Gastrocnemius medialis (tissue), 4 donors: ENCODE results near the gene B3GNT4. TPM values are rescaled to one million over a fixed set of nuclear protein-coding genes. Genes with fewer than 3 reads are reported as not detected.

Experiments
- ATAC-seq, 2 donors: fragments of 150-250 bp; one replicate each; pipeline ENCODE4 v1.9.1; 2016
- DNase-seq, 2 donors: peaks; one replicate each; pipeline ENCODE4 v3.0.0-alpha.2; 2019
- H3K27ac ChIP-seq, 4 donors: fragments of 200-600 bp; sonication (generic); 1 replicate in 1 of 4; 2 replicates in 3 of 4; pipeline ENCODE4 v1.5.1; 2016 to 2018; ENCODE audit warnings: mild to moderate bottlenecking in 2 of 4, moderate library complexity in 1 of 4
- H3K27me3 ChIP-seq, 3 donors: fragments of 200-600 bp; sonication (generic) in 2 of 3; 1 replicate in 1 of 3; 2 replicates in 2 of 3; pipeline versions ENCODE4 v1.5.1 to v1.6.0; 2016 to 2019; ENCODE audit warnings: mild to moderate bottlenecking in 1 of 3, moderate library complexity in 1 of 3
- H3K36me3 ChIP-seq, 2 donors: fragments of 200-600 bp; sonication (generic) in 1 of 2; one replicate each; pipeline ENCODE4 v1.5.1; 2017 to 2018
- H3K4me1 ChIP-seq, 2 donors: fragments of 200-600 bp; sonication (generic) in 1 of 2; one replicate each; pipeline ENCODE4 v1.5.1; 2016 to 2017; ENCODE audit warnings: mild to moderate bottlenecking in 2 of 2
- H3K4me3 ChIP-seq, 4 donors: fragments of 200-600 bp; sonication (generic) in 3 of 4; 1 replicate in 1 of 4; 2 replicates in 3 of 4; pipeline ENCODE4 v1.5.1; 2016 to 2019; ENCODE audit warnings: mild to moderate bottlenecking in 2 of 4
- H3K9me3 ChIP-seq, 3 donors: fragments of 200-600 bp; sonication (generic) in 2 of 3; 1 replicate in 1 of 3; 2 replicates in 2 of 3; pipeline ENCODE4 v1.5.1; 2016 to 2019
- CTCF ChIP-seq, 5 experiments: fragments of 450-650 bp in 3 of 5; fragments of 200-600 bp in 2 of 5; sonication (generic) in 2 of 5; IDR thresholded peaks in 4 of 5; conservative IDR thresholded peaks in 1 of 5; 1 replicate in 4 of 5; 2 replicates in 1 of 5; pipeline ENCODE4 v1.5.1; 2016 to 2019; ENCODE audit warnings: antibody characterized with exemption in 5 of 5, mild to moderate bottlenecking in 3 of 5, moderate library complexity in 3 of 5
- POLR2A ChIP-seq, 2 donors: fragments of 450-650 bp; IDR thresholded peaks; one replicate each; pipeline ENCODE4 v1.6.1; 2017; ENCODE audit warnings: antibody characterized with exemption in 2 of 2, mild to moderate bottlenecking in 2 of 2, moderate library complexity in 2 of 2
- in situ Hi-C, 4 donors: fragments of 200-750 bp; cut with MboI; loops; one replicate each; pipeline versions ENCODE4 v1.15.0 to v1.8.0; 2017; ENCODE audit warnings: low sequenced_read_pairs in 4 of 4
- intact Hi-C: fragments of 100-400 bp; cut with DNase I; formaldehyde crosslinking; loops from one replicate; pipeline ENCODE4 v1.15.1; 2023; ENCODE audit warnings: low total_unique reads
- total RNA-seq, 4 donors: library from RNA; depleted of rRNA; stranded (reverse); fragments of >200 nt; gene quantifications; one replicate each; pipeline versions ENCODE4 v1.1.0 to v1.2.3, GENCODE V29; 2016

The B3GNT4 gene
- total RNA-seq, 4 donors from 2014 or later, result not detected

- in situ Hi-C loops (no loop called here), intact Hi-C loops (no loop called here)
- H3K27me3 ChIP-seq, result no peaks in the 10 kb centered on the region
- no peaks in the 10 kb centered on the region for H3K4me1 ChIP-seq
- ATAC-seq (no peak), DNase-seq (no peak)
- no peak overlapping the region for H3K27ac ChIP-seq
- H3K9me3 ChIP-seq, result no peaks in the 10 kb centered on the region
- no peaks in the 10 kb centered on the region for H3K36me3 ChIP-seq
- TF ChIP-seq POLR2A (IDR thresholded peaks at IDR 0.05) (no peak), CTCF (IDR thresholded peaks at IDR 0.05 in 4 of 5, conservative IDR thresholded peaks at IDR 0.05 in 1 of 5) (no peak)
- H3K4me3 ChIP-seq, result no peak overlapping the region
These were observed 42.7 kb upstream of the B3GNT4 start for GRCh38 chr12:122160761-122161160.

GRCh38 chr12:122161682-122162081, 41.8 kb upstream of the B3GNT4 start:
- ATAC-seq, result no peak
- H3K4me1 ChIP-seq, result no peaks in the 10 kb centered on the region
- H3K9me3 ChIP-seq, result no peaks in the 10 kb centered on the region
- H3K4me3 ChIP-seq, result no peak overlapping the region
- intact Hi-C loops, result no loop called here
- in situ Hi-C loops, result no loop called here
- DNase-seq, result no peak
- H3K36me3 ChIP-seq, result no peaks in the 10 kb centered on the region
- no peaks in the 10 kb centered on the region for H3K27me3 ChIP-seq
- TF ChIP-seq POLR2A (IDR thresholded peaks at IDR 0.05), result no peak
- TF ChIP-seq CTCF (IDR thresholded peaks at IDR 0.05 in 4 of 5, conservative IDR thresholded peaks at IDR 0.05 in 1 of 5), result no peak
- H3K27ac ChIP-seq, result no peak overlapping the region

GRCh38 chr12:122162976-122163375, 40.5 kb upstream of the B3GNT4 start:
- in situ Hi-C loops (no loop called here), intact Hi-C loops (no loop called here)
- TF ChIP-seq CTCF (IDR thresholded peaks at IDR 0.05 in 4 of 5, conservative IDR thresholded peaks at IDR 0.05 in 1 of 5), result no peak
- no peaks in the 10 kb centered on the region for H3K27me3 ChIP-seq
- DNase-seq, result no peak
- H3K4me1 ChIP-seq, result no peaks in the 10 kb centered on the region
- no peaks in the 10 kb centered on the region for H3K36me3 ChIP-seq
- no peak for ATAC-seq
- no peaks in the 10 kb centered on the region for H3K9me3 ChIP-seq
- no peak overlapping the region for H3K27ac ChIP-seq
- no peak overlapping the region for H3K4me3 ChIP-seq

GRCh38 chr12:122166422-122167349, 36.8 kb upstream of the B3GNT4 start:
- H3K27ac ChIP-seq, result no peak overlapping the region
- H3K4me1 ChIP-seq, result no peaks in the 10 kb centered on the region
- peaks cover 0 to 2% (median 0%) of the 10 kb centered on the region in 3 donors for H3K27me3 ChIP-seq
- no peaks in the 10 kb centered on the region for H3K9me3 ChIP-seq
- TF ChIP-seq CTCF (IDR thresholded peaks at IDR 0.05 in 4 of 5, conservative IDR thresholded peaks at IDR 0.05 in 1 of 5) (no peak), POLR2A (IDR thresholded peaks at IDR 0.05) (no peak)
- no peak overlapping the region for H3K4me3 ChIP-seq
- in situ Hi-C loops (no loop called here), intact Hi-C loops (no loop called here)
- no peaks in the 10 kb centered on the region for H3K36me3 ChIP-seq
- DNase-seq, result no peak
- ATAC-seq, result no peak
